ENCODE results near the gene EEFSEC. TPM values are rescaled to one million over a fixed set of nuclear protein-coding genes. Genes with fewer than 3 reads are reported as not detected.

EEFSEC gene
- total RNA-seq, 1 donor from 2014 or later, result 2.6 TPM

DNA sequence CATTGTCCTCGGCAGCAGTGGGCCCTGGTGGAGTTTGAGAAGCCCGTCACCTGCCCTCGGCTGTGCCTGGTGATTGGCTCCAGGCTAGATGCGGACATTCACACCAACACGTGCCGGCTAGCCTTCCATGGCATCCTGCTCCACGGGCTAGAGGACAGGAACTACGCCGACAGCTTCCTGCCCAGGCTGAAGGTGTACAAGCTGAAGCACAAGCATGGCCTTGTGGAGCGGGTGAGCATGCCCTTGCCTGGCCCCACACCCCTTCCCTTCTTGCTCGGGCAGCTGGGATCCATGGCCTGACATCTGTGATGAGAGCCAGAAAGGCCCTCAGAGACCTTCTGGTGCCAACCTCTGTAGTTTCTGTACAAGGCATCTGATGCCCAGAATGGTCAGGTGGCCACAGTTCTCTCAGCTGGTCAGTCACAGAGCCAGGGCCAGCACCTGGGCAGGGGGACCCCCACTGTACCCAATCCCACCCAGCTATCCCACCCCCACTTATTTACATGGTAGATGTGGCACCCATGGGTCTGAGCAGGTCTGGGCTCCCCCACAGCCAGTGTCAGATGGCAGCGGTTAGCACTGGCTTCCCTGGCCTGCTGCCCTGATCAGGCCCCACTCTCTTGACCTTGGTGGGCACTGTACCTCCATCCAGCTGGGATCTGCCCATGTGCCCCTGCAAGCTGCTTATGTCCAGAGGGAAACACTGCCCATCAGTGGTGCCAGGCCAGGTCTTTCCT, 188.5 kb downstream of the EEFSEC start:
- no peak overlapping the region for H3K9ac ChIP-seq (ENCODE audit: low read depth in 1 of 3, low read length in 3 of 3)
- H3K27me3 ChIP-seq (ENCODE audit: control insufficient read depth in 3 of 3, insufficient read depth in 3 of 3, low read length in 3 of 3), result no peaks in the 10 kb centered on the region
- H3K4me3 ChIP-seq (ENCODE audit: low read length in 3 of 3), result no peak overlapping the region
- peaks cover 10 to 14% (median 11%) of the 10 kb centered on the region in 3 donors for H3K36me3 ChIP-seq (ENCODE audit: control insufficient read depth in 3 of 3, insufficient read depth in 3 of 3, low read length in 3 of 3)
- H3K4me1 ChIP-seq (ENCODE audit: control insufficient read depth in 3 of 3, insufficient read depth in 3 of 3, low read length in 3 of 3), result peaks cover 16 to 35% (median 23%) of the 10 kb centered on the region in 3 donors
- H3K9me3 ChIP-seq (ENCODE audit: control insufficient read depth in 3 of 3, low read length in 3 of 3), result no peaks in the 10 kb centered on the region
- H3K27ac ChIP-seq (ENCODE audit: low read depth, low read length), result no peak overlapping the region

GRCh38 chr3:128342701-128343180, 189.5 kb downstream of the EEFSEC start:
- H3K9ac ChIP-seq (ENCODE audit: low read depth in 1 of 3, low read length in 3 of 3), result no peak overlapping the region
- H3K36me3 ChIP-seq (ENCODE audit: control insufficient read depth in 3 of 3, insufficient read depth in 3 of 3, low read length in 3 of 3), result peaks cover 10 to 14% (median 11%) of the 10 kb centered on the region in 3 donors
- H3K9me3 ChIP-seq (ENCODE audit: control insufficient read depth in 3 of 3, low read length in 3 of 3), result no peaks in the 10 kb centered on the region
- peaks cover 16 to 31% (median 23%) of the 10 kb centered on the region in 3 donors for H3K4me1 ChIP-seq (ENCODE audit: control insufficient read depth in 3 of 3, insufficient read depth in 3 of 3, low read length in 3 of 3)
- H3K27me3 ChIP-seq (ENCODE audit: control insufficient read depth in 3 of 3, insufficient read depth in 3 of 3, low read length in 3 of 3), result no peaks in the 10 kb centered on the region
- H3K4me3 ChIP-seq (ENCODE audit: low read length in 3 of 3), result no peak overlapping the region
- no peak overlapping the region for H3K27ac ChIP-seq (ENCODE audit: low read depth, low read length)

DNA sequence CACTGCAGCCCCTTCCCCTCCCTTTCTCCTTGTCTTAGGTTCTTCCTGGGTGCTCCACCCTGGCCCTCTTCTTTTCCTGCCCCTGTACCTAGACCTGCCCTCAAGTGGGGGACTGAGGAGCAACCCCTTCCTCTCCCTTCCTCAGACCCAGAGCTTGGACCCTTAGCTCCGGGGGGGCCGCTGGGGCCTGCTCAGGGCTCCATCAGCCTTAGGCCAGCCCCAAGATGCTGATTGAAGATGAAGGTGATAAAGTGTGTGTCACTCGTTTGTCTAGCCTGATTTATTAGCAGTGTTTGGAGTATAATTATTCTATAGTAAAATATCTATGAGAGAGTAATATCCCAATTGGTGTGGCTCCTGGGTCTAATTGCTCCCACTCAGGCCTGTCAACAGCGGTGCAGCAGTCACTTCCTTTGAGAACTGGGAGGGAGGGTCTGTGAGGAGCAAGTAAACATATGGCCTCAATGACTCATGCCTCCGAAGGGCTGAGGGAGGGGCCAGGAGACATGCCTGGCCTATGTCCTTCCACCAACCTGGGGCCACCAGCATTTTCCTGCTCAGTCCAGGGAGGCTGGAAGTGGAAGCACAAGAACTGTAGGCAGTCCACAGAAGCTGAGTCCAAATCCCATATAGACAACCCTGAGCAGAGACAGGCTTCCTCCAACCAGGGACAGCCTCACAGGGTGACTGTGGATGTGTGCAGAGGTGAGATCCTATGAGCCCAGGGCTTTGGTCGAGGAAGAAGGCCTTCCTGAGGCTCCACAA, 190.2 kb downstream of the EEFSEC start:
- Histone ChIP-seq H3K27ac (ENCODE audit: low read depth, low read length) (no peak overlapping the region), H3K27me3 (ENCODE audit: control insufficient read depth in 3 of 3, insufficient read depth in 3 of 3, low read length in 3 of 3) (no peaks in the 10 kb centered on the region), H3K4me3 (ENCODE audit: low read length in 3 of 3) (no peak overlapping the region), H3K9me3 (ENCODE audit: control insufficient read depth in 3 of 3, low read length in 3 of 3) (no peaks in the 10 kb centered on the region), H3K36me3 (ENCODE audit: control insufficient read depth in 3 of 3, insufficient read depth in 3 of 3, low read length in 3 of 3) (peaks cover 10 to 14% (median 11%) of the 10 kb centered on the region in 3 donors), H3K4me1 (ENCODE audit: control insufficient read depth in 3 of 3, insufficient read depth in 3 of 3, low read length in 3 of 3) (peaks cover 16 to 23% (median 20%) of the 10 kb centered on the region in 3 donors), H3K9ac (ENCODE audit: low read depth in 1 of 3, low read length in 3 of 3) (no peak overlapping the region)

GRCh38 chr3:128344052-128344735, 190.9 kb downstream of the EEFSEC start:
- Histone ChIP-seq H3K36me3 (ENCODE audit: control insufficient read depth in 3 of 3, insufficient read depth in 3 of 3, low read length in 3 of 3) (peaks cover 10 to 14% (median 11%) of the 10 kb centered on the region in 3 donors), H3K4me1 (ENCODE audit: control insufficient read depth in 3 of 3, insufficient read depth in 3 of 3, low read length in 3 of 3) (peaks cover 9 to 21% (median 13%) of the 10 kb centered on the region in 3 donors), H3K27ac (ENCODE audit: low read depth, low read length) (no peak overlapping the region), H3K4me3 (ENCODE audit: low read length in 3 of 3) (no peak overlapping the region), H3K9ac (ENCODE audit: low read depth in 1 of 3, low read length in 3 of 3) (no peak overlapping the region), H3K27me3 (ENCODE audit: control insufficient read depth in 3 of 3, insufficient read depth in 3 of 3, low read length in 3 of 3) (no peaks in the 10 kb centered on the region), H3K9me3 (ENCODE audit: control insufficient read depth in 3 of 3, low read length in 3 of 3) (no peaks in the 10 kb centered on the region)

DNA sequence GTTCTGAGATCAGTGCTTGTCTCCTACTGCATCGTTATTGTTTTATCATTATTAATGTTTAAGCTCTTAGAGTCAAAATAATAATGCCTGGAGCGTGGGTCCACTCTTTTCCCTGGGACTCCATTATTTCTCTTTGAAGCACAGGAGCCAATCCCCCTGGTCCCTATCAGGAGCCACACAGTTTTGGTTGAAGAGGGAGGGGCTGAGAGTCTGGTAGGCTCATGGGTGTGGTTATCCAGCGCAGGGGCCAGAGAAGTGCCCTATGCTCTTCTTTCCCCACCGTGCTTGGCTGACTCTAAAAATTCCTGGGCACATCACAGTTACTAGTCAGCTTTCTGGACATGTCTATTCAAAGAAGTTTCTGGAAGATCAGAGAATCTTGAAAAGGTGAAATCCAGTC, 191.9 kb downstream of the EEFSEC start:
- Histone ChIP-seq H3K4me1 (ENCODE audit: control insufficient read depth in 3 of 3, insufficient read depth in 3 of 3, low read length in 3 of 3) (peaks cover 12 to 23% (median 13%) of the 10 kb centered on the region in 3 donors), H3K27ac (ENCODE audit: low read depth, low read length) (no peak overlapping the region), H3K36me3 (ENCODE audit: control insufficient read depth in 3 of 3, insufficient read depth in 3 of 3, low read length in 3 of 3) (peaks cover 10 to 14% (median 11%) of the 10 kb centered on the region in 3 donors), H3K4me3 (ENCODE audit: low read length in 3 of 3) (no peak overlapping the region), H3K27me3 (ENCODE audit: control insufficient read depth in 3 of 3, insufficient read depth in 3 of 3, low read length in 3 of 3) (no peaks in the 10 kb centered on the region), H3K9ac (ENCODE audit: low read depth in 1 of 3, low read length in 3 of 3) (no peak overlapping the region), H3K9me3 (ENCODE audit: control insufficient read depth in 3 of 3, low read length in 3 of 3) (no peaks in the 10 kb centered on the region)

GRCh38 chr3:128346562-128346961, 193.3 kb downstream of the EEFSEC start:
- Histone ChIP-seq H3K4me3 (ENCODE audit: low read length in 3 of 3) (no peak overlapping the region), H3K4me1 (ENCODE audit: control insufficient read depth in 3 of 3, insufficient read depth in 3 of 3, low read length in 3 of 3) (peaks cover 6 to 19% (median 12%) of the 10 kb centered on the region in 3 donors), H3K36me3 (ENCODE audit: control insufficient read depth in 3 of 3, insufficient read depth in 3 of 3, low read length in 3 of 3) (peaks cover 6 to 11% (median 8%) of the 10 kb centered on the region in 3 donors), H3K9me3 (ENCODE audit: control insufficient read depth in 3 of 3, low read length in 3 of 3) (no peaks in the 10 kb centered on the region), H3K9ac (ENCODE audit: low read depth in 1 of 3, low read length in 3 of 3) (no peak overlapping the region), H3K27me3 (ENCODE audit: control insufficient read depth in 3 of 3, insufficient read depth in 3 of 3, low read length in 3 of 3) (no peaks in the 10 kb centered on the region), H3K27ac (ENCODE audit: low read depth, low read length) (no peak overlapping the region)

GRCh38 chr3:128347282-128347681, 194.0 kb downstream of the EEFSEC start:
- peaks cover 6 to 19% (median 12%) of the 10 kb centered on the region in 3 donors for H3K4me1 ChIP-seq (ENCODE audit: control insufficient read depth in 3 of 3, insufficient read depth in 3 of 3, low read length in 3 of 3)
- no peak overlapping the region for H3K4me3 ChIP-seq (ENCODE audit: low read length in 3 of 3)
- H3K9ac ChIP-seq (ENCODE audit: low read depth in 1 of 3, low read length in 3 of 3), result no peak overlapping the region
- H3K27ac ChIP-seq (ENCODE audit: low read depth, low read length), result no peak overlapping the region
- H3K27me3 ChIP-seq (ENCODE audit: control insufficient read depth in 3 of 3, insufficient read depth in 3 of 3, low read length in 3 of 3), result no peaks in the 10 kb centered on the region
- peaks cover 0 to 8% (median 3%) of the 10 kb centered on the region in 3 donors for H3K36me3 ChIP-seq (ENCODE audit: control insufficient read depth in 3 of 3, insufficient read depth in 3 of 3, low read length in 3 of 3)
- H3K9me3 ChIP-seq (ENCODE audit: control insufficient read depth in 3 of 3, low read length in 3 of 3), result no peaks in the 10 kb centered on the region

DNA sequence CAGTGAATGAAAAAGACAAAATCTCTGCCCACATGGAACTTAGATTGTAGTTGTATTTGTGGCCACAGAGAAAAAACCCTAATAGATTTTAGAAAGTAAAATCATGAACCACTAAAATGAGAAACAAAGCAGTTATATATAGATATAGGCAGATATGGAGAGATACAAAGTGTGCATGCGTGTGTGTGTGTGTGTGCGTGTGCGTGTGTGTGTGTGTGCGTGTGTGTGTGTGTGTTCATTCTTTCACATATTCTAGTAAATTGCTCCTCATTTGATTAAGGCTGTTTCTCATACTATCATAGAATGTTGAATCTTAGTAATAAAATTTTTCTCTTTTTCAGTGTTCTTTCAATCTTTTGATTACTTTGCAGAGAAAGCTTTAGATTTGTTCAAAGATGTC, 194.8 kb downstream of the EEFSEC start:
- Histone ChIP-seq H3K9me3 (ENCODE audit: control insufficient read depth in 3 of 3, low read length in 3 of 3) (no peaks in the 10 kb centered on the region), H3K27me3 (ENCODE audit: control insufficient read depth in 3 of 3, insufficient read depth in 3 of 3, low read length in 3 of 3) (no peaks in the 10 kb centered on the region), H3K4me3 (ENCODE audit: low read length in 3 of 3) (no peak overlapping the region), H3K36me3 (ENCODE audit: control insufficient read depth in 3 of 3, insufficient read depth in 3 of 3, low read length in 3 of 3) (peaks cover 0 to 8% (median 0%) of the 10 kb centered on the region in 3 donors), H3K4me1 (ENCODE audit: control insufficient read depth in 3 of 3, insufficient read depth in 3 of 3, low read length in 3 of 3) (peaks cover 6 to 19% (median 12%) of the 10 kb centered on the region in 3 donors), H3K9ac (ENCODE audit: low read depth in 1 of 3, low read length in 3 of 3) (no peak overlapping the region), H3K27ac (ENCODE audit: low read depth, low read length) (no peak overlapping the region)

GRCh38 chr3:128348805-128349531, 195.7 kb downstream of the EEFSEC start:
- H3K4me3 ChIP-seq (ENCODE audit: low read length in 3 of 3), result no peak overlapping the region
- H3K27ac ChIP-seq (ENCODE audit: low read depth, low read length), result no peak overlapping the region
- H3K9ac ChIP-seq (ENCODE audit: low read depth in 1 of 3, low read length in 3 of 3), result no peak overlapping the region
- H3K4me1 ChIP-seq (ENCODE audit: control insufficient read depth in 3 of 3, insufficient read depth in 3 of 3, low read length in 3 of 3), result peaks cover 11 to 23% (median 12%) of the 10 kb centered on the region in 3 donors
- no peaks in the 10 kb centered on the region for H3K9me3 ChIP-seq (ENCODE audit: control insufficient read depth in 3 of 3, low read length in 3 of 3)
- no peaks in the 10 kb centered on the region for H3K27me3 ChIP-seq (ENCODE audit: control insufficient read depth in 3 of 3, insufficient read depth in 3 of 3, low read length in 3 of 3)
- H3K36me3 ChIP-seq (ENCODE audit: control insufficient read depth in 3 of 3, insufficient read depth in 3 of 3, low read length in 3 of 3), result peaks cover 0 to 3% (median 0%) of the 10 kb centered on the region in 3 donors

All from skeletal muscle tissue (tissue), 4 donors.